K562 (cell line): ENCODE data around the gene SLC6A20. TPM values are rescaled to one million over a fixed set of nuclear protein-coding genes. Genes with fewer than 3 reads are reported as not detected.

ENCODE experiments used
- ATAC-seq: fragments of 200-7000 bp; cut with Tn5 transposase; 3 replicates; pipeline ENCODE4 v1.9.1; 2020; ENCODE audit warnings: moderate library complexity
- BruUV-seq: library from RNA; stranded (reverse); fragments of 400-500 nt; replicated peaks from 2 replicates; lab custom pipeline; 2021; lab: Mats Ljungman, UMichigan
- CTCF ChIA-PET: fragments of 300-600 bp; formaldehyde crosslinking; extraction: SDS; loops from one replicate; lab custom pipeline; 2021; ENCODE audit warnings: low intra/inter-chr PET ratio; lab: Yijun Ruan, JAX
- POLR2A ChIA-PET: fragments of 300-600, 350-650 bp; sonication (Branson Sonifier 250); formaldehyde crosslinking; extraction: SDS; loops from one replicate; lab custom pipeline; 2021; ENCODE audit warnings: antibody characterized with exemption, inconsistent platforms; lab: Yijun Ruan, JAX
- DNase-seq, 4 experiments: peaks; one replicate each; pipeline versions ENCODE4 v3.0.0 to v3.0.0-alpha.2; 2011 to 2018; ENCODE audit warnings: low spot score in 3 of 4, mixed read lengths in 3 of 4; ENCODE audit errors: extremely low read depth in 1 of 4
- FAIRE-seq: peaks from 2 replicates; lab custom pipeline; 2011; peaks lifted over from hg19 to GRCh38; lab: Jason Lieb, UNC
- H2AFZ ChIP-seq: 2 replicates; pipeline ENCODE4 v1.6.0; 2011; ENCODE audit warnings: low read depth, low read length, control low read depth, inconsistent platforms
- H3K27ac ChIP-seq: fragments of 200-600 bp; 3 replicates; pipeline ENCODE4 v1.8.0; 2011; ENCODE audit warnings: low read depth, mild to moderate bottlenecking, control low read depth, inconsistent platforms, low read length, moderate library complexity, mixed read lengths; ENCODE audit errors: extremely low read depth
- H3K27me3 ChIP-seq, 2 experiments: fragments of 300-600 bp in 1 of 2; 2 replicates in 1 of 2; 3 replicates in 1 of 2; pipeline versions ENCODE4 v1.6.0 to v1.8.0; 2011; ENCODE audit warnings: inconsistent platforms in 2 of 2, low read length in 2 of 2, mild to moderate bottlenecking in 1 of 2, mixed read lengths in 1 of 2, moderate library complexity in 1 of 2; ENCODE audit not compliant: control insufficient read depth in 2 of 2, insufficient read depth in 2 of 2
- H3K36me3 ChIP-seq: fragments of 300-600 bp; 3 replicates; pipeline ENCODE4 v1.8.0; 2011; ENCODE audit warnings: mild to moderate bottlenecking, low read length, inconsistent platforms; ENCODE audit not compliant: control insufficient read depth, insufficient read depth
- H3K4me1 ChIP-seq, 2 experiments: fragments of 200-600 bp in 1 of 2; replicated peaks in 1 of 2; 2 replicates in 1 of 2; 3 replicates in 1 of 2; pipeline versions ENCODE4 v1.5.1 to v1.8.0; 2011; ENCODE audit warnings: inconsistent platforms in 2 of 2, low read length in 2 of 2, mild to moderate bottlenecking in 1 of 2, mixed read lengths in 1 of 2, moderate library complexity in 1 of 2; ENCODE audit not compliant: control insufficient read depth in 2 of 2, insufficient read depth in 2 of 2
- H3K4me2 ChIP-seq: 2 replicates; pipeline ENCODE4 v1.6.1; 2011; ENCODE audit warnings: low read length, control low read depth, inconsistent platforms, mixed read lengths; ENCODE audit not compliant: insufficient read depth
- H3K4me3 ChIP-seq: fragments of 200-600 bp; sonication (generic), shearing (Covaris generic); 2 replicates; pipeline ENCODE4 v1.5.1; 2016; ENCODE audit warnings: control low read depth, inconsistent platforms
- H3K79me2 ChIP-seq: fragments of 200-600 bp; 3 replicates; pipeline ENCODE4 v1.8.0; 2011; ENCODE audit warnings: low read length, inconsistent platforms; ENCODE audit not compliant: control insufficient read depth, insufficient read depth
- H3K9ac ChIP-seq, 2 experiments: 2 replicates each; pipeline versions ENCODE4 v1.6.0 to v1.6.1; 2011; ENCODE audit warnings: low read depth in 2 of 2, low read length in 2 of 2, control low read depth in 1 of 2, inconsistent platforms in 1 of 2, mild to moderate bottlenecking in 1 of 2, mixed read lengths in 1 of 2; ENCODE audit not compliant: insufficient read depth in 1 of 2
- H3K9me1 ChIP-seq: one replicate; pipeline ENCODE4 v1.6.0; 2011; ENCODE audit warnings: inconsistent platforms, mild to moderate bottlenecking, low read length, moderate library complexity; ENCODE audit not compliant: control insufficient read depth, insufficient read depth
- H3K9me3 ChIP-seq: replicated peaks from 2 replicates; pipeline ENCODE4 v1.5.1; 2011; ENCODE audit warnings: low read depth, low read length, inconsistent platforms; ENCODE audit not compliant: control insufficient read depth, insufficient read depth
- H4K20me1 ChIP-seq: replicated peaks from 2 replicates; pipeline ENCODE4 v1.6.1; 2011; ENCODE audit warnings: low read length, inconsistent platforms, mixed read lengths; ENCODE audit not compliant: control insufficient read depth, insufficient read depth
- C11orf30 ChIP-seq: fragments of 450-650 bp; IDR thresholded peaks from 2 replicates; pipeline ENCODE4 v1.6.1; 2016; ENCODE audit warnings: low read depth, mild to moderate bottlenecking
- MAFG ChIP-seq: fragments of 450-650 bp; conservative IDR thresholded peaks from 2 replicates; pipeline ENCODE4 v1.6.1; 2016; ENCODE audit warnings: missing genetic modification characterization, missing compliant biosample characterization
- STAT6 ChIP-seq: sonication (generic); formaldehyde crosslinking; IDR thresholded peaks from 2 replicates; pipeline ENCODE4 v1.8.1; 2023; ENCODE audit warnings: mild to moderate bottlenecking, missing genetic modification reagents
- TARDBP ChIP-seq: fragments of 450-650 bp; IDR thresholded peaks from 2 replicates; pipeline ENCODE4 v1.6.1; 2016
- ZNF253 ChIP-seq: fragments of 250-450 bp; sonication (Bioruptor Pico); conservative IDR thresholded peaks from 2 replicates; pipeline ENCODE4 v1.6.1; 2021; ENCODE audit warnings: mild to moderate bottlenecking
- ZNF316 ChIP-seq: fragments of 450-650 bp; IDR thresholded peaks from 2 replicates; pipeline ENCODE4 v1.6.1; 2016
- ZNF592 ChIP-seq: fragments of 450-650 bp; IDR thresholded peaks from 2 replicates; pipeline ENCODE4 v1.6.1; 2017; ENCODE audit warnings: antibody characterized with exemption, mild to moderate bottlenecking
- in situ Hi-C: fragments of 300-500 bp; cut with MboI; formaldehyde crosslinking; loops from 4 replicates; pipeline ENCODE4 v1.15.0; 2018; ENCODE audit warnings: inconsistent platforms, mixed read lengths
- intact Hi-C: fragments of 100-400 bp; cut with micrococcal nuclease; formaldehyde crosslinking; loops from 2 replicates; pipeline ENCODE4 v1.14.2; 2022
- polyA plus RNA-seq, 8 experiments: library from polyadenylated mRNA; depleted of rRNA in 4 of 8; stranded (reverse) in 5 of 8; unstranded in 3 of 8; fragments of >200 nt; fragmentation: Nextera tagmentation in 2 of 8; fragmentation: Illumina TruSeq in 1 of 8; extraction: Ambion mirVana in 2 of 8; extraction: Trizol in 1 of 8; gene quantifications; 2 replicates each; pipeline versions ENCODE4 v1.2.1 to v1.2.3, GENCODE V29; 2011 to 2014; ENCODE audit warnings: inconsistent platforms in 1 of 8, missing spikeins in 1 of 8
- total RNA-seq, 7 experiments: library from RNA; depleted of rRNA in 6 of 7; stranded (reverse); fragments of >200 nt in 6 of 7; fragmentation: Illumina TruSeq in 2 of 7; extraction: Trizol in 2 of 7; gene quantifications; 2 replicates each; pipeline versions ENCODE4 v1.2.1 to v1.2.3, GENCODE V29; 2011 to 2021; ENCODE audit warnings: low replicate concordance in 1 of 7

SLC6A20 gene
- total and polyA plus RNA-seq, 9 of the 15 experiments (the other 6 are each of a cell fraction or from before 2014, with no cell fraction given) = not detected

GRCh38 chr3:45741247-45741646 is 55.1 kb downstream of the SLC6A20 start:
- TF ChIP-seq MAFG (peak; percentile 69), ZNF316 (peak; percentile 88), STAT6 (CRISPR knock-in tag) (no peak), C11orf30 (peak; percentile 70; the same call in 1 of the 2 replicates), TARDBP (no peak), ZNF592 (no peak), ZNF253 (CRISPR knock-in tag) (no peak)
- intact Hi-C loops = no loop called here

More at GRCh38 chr3:45741247-45741646, 55.1 kb downstream of the SLC6A20 start:
- Histone ChIP-seq H2AFZ (no peak overlapping the region), H3K79me2 (no peaks in the 10 kb centered on the region), H3K4me2 (no peak overlapping the region), H3K27ac (no peak overlapping the region), H4K20me1 (no peaks in the 10 kb centered on the region), H3K4me3 (no peak overlapping the region), H3K27me3 (no peaks in the 10 kb centered on the region), H3K9me3 (no peaks in the 10 kb centered on the region), H3K9me1 (no peaks in the 10 kb centered on the region), H3K9ac (no peak overlapping the region), H3K36me3 (peaks cover 87% of the 10 kb centered on the region), H3K4me1 (peaks cover 0 to 2% of the 10 kb centered on the region in 2 experiments; a peak in 1 of 5 replicates)
- ChIA-PET CTCF (no interaction called here), POLR2A (no interaction called here)
- FAIRE-seq = no peak
- DNase-seq = no peak
- in situ Hi-C loops = no loop called here
- no peak for ATAC-seq
- BruUV-seq = no TSS peak
